SK-N-SH (cell line): Measurements from ENCODE around the gene SELENOP. TPM values are rescaled to one million over a fixed set of nuclear protein-coding genes. Genes with fewer than 3 reads are reported as not detected.

ENCODE experiments used
- CTCF ChIA-PET: fragments of 300-600, 350-600 bp; formaldehyde crosslinking; extraction: SDS; loops from one replicate; lab custom pipeline; 2021; lab: Yijun Ruan, JAX
- POLR2A ChIA-PET: fragments of 350-600 bp; sonication (Branson Sonifier 250); formaldehyde crosslinking; extraction: SDS; loops from one replicate; lab custom pipeline; 2020; ENCODE audit warnings: antibody characterized with exemption, inconsistent platforms; lab: Yijun Ruan, JAX
- DNase-seq: peaks from one replicate; pipeline ENCODE4 v3.0.0; 2012
- H2AFZ ChIP-seq: fragments of 200-600 bp; sonication (generic); 2 replicates; pipeline ENCODE4 v1.8.1; 2016; ENCODE audit warnings: antibody characterized with exemption, mild to moderate bottlenecking, low read depth
- H3F3A ChIP-seq: fragments of 200-600 bp; sonication (generic); replicated peaks from 2 replicates; pipeline ENCODE3; 2016; ENCODE audit warnings: antibody characterized with exemption, mild to moderate bottlenecking; ENCODE audit not compliant: insufficient read depth
- H3K27ac ChIP-seq, 2 experiments: fragments of 200-500 bp in 1 of 2; fragments of 200-600 bp in 1 of 2; sonication (Bioruptor generic) in 1 of 2; sonication (generic), shearing (Covaris generic) in 1 of 2; 2 replicates each; pipeline versions ENCODE4 v1.5.1 to v1.6.1; 2014 to 2016; ENCODE audit warnings: low read depth in 2 of 2, inconsistent platforms in 1 of 2, low read length in 1 of 2, mild to moderate bottlenecking in 1 of 2, mixed read lengths in 1 of 2
- H3K27me3 ChIP-seq: fragments of 200-600 bp; sonication (generic), shearing (Covaris generic); 2 replicates; pipeline ENCODE4 v1.6.1; 2016; ENCODE audit warnings: mixed run types; ENCODE audit not compliant: insufficient read depth
- H3K36me3 ChIP-seq, 2 experiments: fragments of 200-500 bp in 1 of 2; fragments of 200-600 bp in 1 of 2; sonication (Bioruptor generic) in 1 of 2; sonication (generic) in 1 of 2; replicated peaks in 1 of 2; 2 replicates each; pipeline versions ENCODE3 to v1.5.1; 2014 to 2016; ENCODE audit warnings: low read length in 1 of 2, mild to moderate bottlenecking in 1 of 2; ENCODE audit not compliant: insufficient read depth in 2 of 2, control insufficient read depth in 1 of 2
- H3K4me1 ChIP-seq, 2 experiments: fragments of 200-500 bp in 1 of 2; fragments of 200-600 bp in 1 of 2; sonication (Bioruptor generic) in 1 of 2; sonication (generic), shearing (Covaris generic) in 1 of 2; 2 replicates each; pipeline versions ENCODE4 v1.5.1 to v1.6.1; 2014 to 2016; ENCODE audit warnings: low read depth in 1 of 2, low read length in 1 of 2, mixed run types in 1 of 2; ENCODE audit not compliant: insufficient read depth in 2 of 2, control insufficient read depth in 1 of 2
- H3K4me2 ChIP-seq: fragments of 200-600 bp; sonication (generic), shearing (Covaris generic); 2 replicates; pipeline ENCODE4 v1.6.1; 2017; ENCODE audit warnings: mixed run types
- H3K4me3 ChIP-seq, 2 experiments: fragments of 200-500 bp in 1 of 2; fragments of 200-600 bp in 1 of 2; sonication (Bioruptor generic) in 1 of 2; sonication (generic), shearing (Covaris generic) in 1 of 2; 2 replicates each; pipeline versions ENCODE4 v1.5.1 to v1.8.1; 2014 to 2016; ENCODE audit warnings: low read depth in 2 of 2, inconsistent platforms in 1 of 2, low read length in 1 of 2, mild to moderate bottlenecking in 1 of 2, mixed read lengths in 1 of 2, moderate library complexity in 1 of 2
- H3K79me2 ChIP-seq: fragments of 200-600 bp; sonication (generic); 2 replicates; pipeline ENCODE4 v1.8.1; 2017; ENCODE audit warnings: mild to moderate bottlenecking; ENCODE audit not compliant: insufficient read depth
- H3K9ac ChIP-seq: fragments of 200-600 bp; sonication (generic); 2 replicates; pipeline ENCODE4 v1.6.1; 2017; ENCODE audit warnings: mixed run types
- H3K9me2 ChIP-seq: fragments of 200-600 bp; sonication (generic); 2 replicates; pipeline ENCODE4 v1.6.1; 2017; ENCODE audit warnings: mixed run types
- H3K9me3 ChIP-seq: fragments of 200-600 bp; sonication (generic); 2 replicates; pipeline ENCODE4 v1.6.1; 2017; ENCODE audit warnings: mixed run types, mild to moderate bottlenecking, moderate library complexity
- H4K20me1 ChIP-seq: fragments of 200-600 bp; sonication (generic); 2 replicates; pipeline ENCODE4 v1.6.1; 2017; ENCODE audit warnings: mild to moderate bottlenecking, mixed run types; ENCODE audit not compliant: insufficient read depth
- CTCF ChIP-seq: fragments of 200-600 bp; sonication (generic); IDR thresholded peaks from 2 replicates; pipeline ENCODE4 v1.6.1; 2017; ENCODE audit warnings: antibody characterized with exemption, mild to moderate bottlenecking, moderate library complexity
- ELF1 ChIP-seq: IDR thresholded peaks from 2 replicates; pipeline ENCODE4 v1.4.0; 2012
- FOXJ3 ChIP-seq: sonication (generic); formaldehyde crosslinking; IDR thresholded peaks from 2 replicates; pipeline ENCODE4 v1.5.1; 2020; ENCODE audit warnings: mild to moderate bottlenecking, missing genetic modification reagents
- NFIC ChIP-seq: IDR thresholded peaks from 2 replicates; pipeline ENCODE4 v1.4.0; 2012; ENCODE audit warnings: borderline replicate concordance
- NRF1 ChIP-seq: IDR thresholded peaks from 2 replicates; pipeline ENCODE4 v1.6.1; 2012; ENCODE audit warnings: low read depth, mild to moderate bottlenecking, low read length
- POLR2AphosphoS5 ChIP-seq: IDR thresholded peaks from 2 replicates; pipeline ENCODE4 v1.6.1; 2012; ENCODE audit warnings: low read depth, low read length
- RAD21 ChIP-seq: IDR thresholded peaks from 2 replicates; pipeline ENCODE4 v1.6.1; 2012; ENCODE audit warnings: mild to moderate bottlenecking, low read length
- REST ChIP-seq: IDR thresholded peaks from 2 replicates; pipeline ENCODE4 v1.6.1; 2012; ENCODE audit warnings: mild to moderate bottlenecking, low read depth, low read length, moderate library complexity
- RFX5 ChIP-seq: IDR thresholded peaks from 2 replicates; pipeline ENCODE4 v1.6.1; 2012; ENCODE audit warnings: mild to moderate bottlenecking, improper control_type of control experiment, low read length
- SIN3A ChIP-seq: IDR thresholded peaks from 2 replicates; pipeline ENCODE4 v1.6.1; 2012; ENCODE audit warnings: low read depth, mild to moderate bottlenecking, low read length, moderate library complexity, borderline replicate concordance
- TAF1 ChIP-seq: IDR thresholded peaks from 2 replicates; pipeline ENCODE4 v1.6.1; 2012; ENCODE audit warnings: low read depth, mild to moderate bottlenecking, low read length, moderate library complexity, borderline replicate concordance
- TCF12 ChIP-seq: IDR thresholded peaks from 2 replicates; pipeline ENCODE4 v1.4.0; 2012
- USF1 ChIP-seq: IDR thresholded peaks from 2 replicates; pipeline ENCODE4 v1.4.0; 2012; ENCODE audit warnings: low read depth, borderline replicate concordance
- YY1 ChIP-seq: IDR thresholded peaks from 2 replicates; pipeline ENCODE4 v1.4.0; 2012; ENCODE audit warnings: low read depth, mild to moderate bottlenecking
- WGBS: methylation state at CpG from one replicate; pipeline ENCODE4 v1.1.6; 2017; ENCODE audit warnings: low lambda C conversion rate; 5-methylcytosine and 5-hydroxymethylcytosine counted together
- polyA plus RNA-seq, 3 experiments: library from polyadenylated mRNA; depleted of rRNA; stranded (reverse); fragments of >200 nt; gene quantifications; 2 replicates each; pipeline ENCODE4 v1.2.3, GENCODE V29; 2012
- TF ChIP-seq, protein P1 (sequence below): IDR thresholded peaks from 2 replicates; pipeline ENCODE4; 2012

The SELENOP gene
- polyA plus RNA-seq, 1 of the 3 experiments (the other 2 are of a cell fraction), result 0.08 TPM

DNA sequence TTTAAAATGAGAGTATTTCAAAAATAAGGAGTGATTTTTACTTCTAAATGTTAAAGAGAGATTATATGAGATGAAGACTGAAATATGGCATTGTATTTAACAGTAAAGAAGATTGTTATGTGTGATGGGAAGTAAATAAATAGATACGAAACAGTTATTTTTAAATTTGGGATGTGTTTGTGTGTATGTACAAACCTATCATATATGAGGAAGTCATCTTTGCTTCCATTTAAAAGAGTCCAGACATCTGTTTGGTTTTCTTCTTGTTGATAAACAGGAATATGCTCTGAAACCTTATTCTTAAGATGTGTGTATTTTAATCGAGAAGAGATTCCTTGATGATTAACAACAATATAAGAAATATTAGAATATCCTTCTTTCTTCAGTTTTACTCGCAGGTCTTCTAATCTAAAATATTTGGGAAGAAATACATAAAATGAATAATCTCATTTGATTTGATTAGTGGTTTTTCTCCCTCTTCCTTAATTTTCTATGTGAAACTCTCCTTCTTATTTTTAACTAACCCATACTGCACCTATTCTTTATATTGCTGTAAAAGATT lies 4.9 kb downstream of the SELENOP start:
- TF ChIP-seq USF1 (no peak), POLR2AphosphoS5 (no peak), NFIC (no peak), RFX5 (no peak), FOXJ3 (no peak), TAF1 (no peak), CTCF (no peak), RAD21 (no peak), REST (no peak), SIN3A (no peak), ELF1 (no peak), YY1 (no peak), NRF1 (no peak), TCF12 (no peak)
- TF ChIP-seq, protein P1, sequence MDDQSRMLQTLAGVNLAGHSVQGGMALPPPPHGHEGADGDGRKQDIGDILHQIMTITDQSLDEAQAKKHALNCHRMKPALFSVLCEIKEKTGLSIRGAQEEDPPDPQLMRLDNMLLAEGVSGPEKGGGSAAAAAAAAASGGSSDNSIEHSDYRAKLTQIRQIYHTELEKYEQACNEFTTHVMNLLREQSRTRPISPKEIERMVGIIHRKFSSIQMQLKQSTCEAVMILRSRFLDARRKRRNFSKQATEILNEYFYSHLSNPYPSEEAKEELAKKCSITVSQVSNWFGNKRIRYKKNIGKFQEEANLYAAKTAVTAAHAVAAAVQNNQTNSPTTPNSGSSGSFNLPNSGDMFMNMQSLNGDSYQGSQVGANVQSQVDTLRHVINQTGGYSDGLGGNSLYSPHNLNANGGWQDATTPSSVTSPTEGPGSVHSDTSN, result no peak
- ChIA-PET CTCF (no interaction called here), POLR2A (no interaction called here)
- H3K27ac ChIP-seq, result no peak overlapping the region
- no peak for DNase-seq
- H3K4me2 ChIP-seq, result no peak overlapping the region
- H3K9ac ChIP-seq, result no peak overlapping the region
- 64% methylated on average over 3 of the region's 3 CpGs for WGBS
- H3K27me3 ChIP-seq, result no peaks in the 10 kb centered on the region
- no peaks in the 10 kb centered on the region for H3K79me2 ChIP-seq
- H2AFZ ChIP-seq, result no peak overlapping the region
- no peaks in the 10 kb centered on the region for H4K20me1 ChIP-seq
- H3K4me3 ChIP-seq, result no peak overlapping the region
- no peaks in the 10 kb centered on the region for H3F3A ChIP-seq
- H3K36me3 ChIP-seq, result no peaks in the 10 kb centered on the region
- H3K4me1 ChIP-seq, result no peaks in the 10 kb centered on the region
- H3K9me3 ChIP-seq, result no peaks in the 10 kb centered on the region
- H3K9me2 ChIP-seq, result no peaks in the 10 kb centered on the region
